Measurements from ENCODE around the gene KRT15. TPM values are rescaled to one million over a fixed set of nuclear protein-coding genes. Genes with fewer than 3 reads are reported as not detected.

The KRT15 gene
- total RNA-seq, 1 donor from 2014 or later, result 0.79 TPM

- Histone ChIP-seq H3K4me2 (ENCODE audit: low read length) (no peak overlapping the region), H3K9me3 (ENCODE audit: insufficient read depth, low read depth, low read length) (no peaks in the 10 kb centered on the region), H3K27ac (ENCODE audit: low read depth, low read length) (no peak overlapping the region), H4K20me1 (ENCODE audit: insufficient read depth, low read length) (no peaks in the 10 kb centered on the region), H3K27me3 (ENCODE audit: insufficient read depth, low read length) (no peaks in the 10 kb centered on the region), H2AFZ (ENCODE audit: low read depth, low read length) (no peak overlapping the region), H3K4me1 (ENCODE audit: insufficient read depth, low read length) (peaks cover 11% of the 10 kb centered on the region), H3K79me2 (ENCODE audit: insufficient read depth, low read length) (no peaks in the 10 kb centered on the region), H3K9ac (ENCODE audit: low read length) (no peak overlapping the region), H3K36me3 (ENCODE audit: insufficient read depth, low read length) (no peaks in the 10 kb centered on the region), H3K4me3 (ENCODE audit: insufficient read depth, low read depth, low read length) (no peak overlapping the region)
- H3K4me3 Mint-ChIP-seq (ENCODE audit: unreplicated experiment), result no peak overlapping the region
- FAIRE-seq (no peak), DNase-seq (ENCODE audit: low read depth) (no peak)
- H3K4me1 Mint-ChIP-seq (ENCODE audit: low read depth, unreplicated experiment), result peaks cover 20% of the 10 kb centered on the region
- H3K27me3 Mint-ChIP-seq (ENCODE audit: low read depth, unreplicated experiment), result peaks cover 14% of the 10 kb centered on the region
- no peak for TF ChIP-seq EZH2 (IDR thresholded peaks at IDR 0.05; ENCODE audit: insufficient read depth, low read length)
- no peak for TF ChIP-seq CTCF (IDR thresholded peaks at IDR 0.05; ENCODE audit: insufficient read depth, low read depth, low read length)
- H3K9me3 Mint-ChIP-seq (ENCODE audit: unreplicated experiment), result no peaks in the 10 kb centered on the region
- peak overlapping the region; percentile 69 for H3K27ac Mint-ChIP-seq (ENCODE audit: unreplicated experiment)
- peaks cover 2% of the 10 kb centered on the region for H3K36me3 Mint-ChIP-seq (ENCODE audit: low read depth, unreplicated experiment)
Observed at GRCh38 chr17:41537614-41537954, 18.9 kb upstream of the KRT15 start.

DNA sequence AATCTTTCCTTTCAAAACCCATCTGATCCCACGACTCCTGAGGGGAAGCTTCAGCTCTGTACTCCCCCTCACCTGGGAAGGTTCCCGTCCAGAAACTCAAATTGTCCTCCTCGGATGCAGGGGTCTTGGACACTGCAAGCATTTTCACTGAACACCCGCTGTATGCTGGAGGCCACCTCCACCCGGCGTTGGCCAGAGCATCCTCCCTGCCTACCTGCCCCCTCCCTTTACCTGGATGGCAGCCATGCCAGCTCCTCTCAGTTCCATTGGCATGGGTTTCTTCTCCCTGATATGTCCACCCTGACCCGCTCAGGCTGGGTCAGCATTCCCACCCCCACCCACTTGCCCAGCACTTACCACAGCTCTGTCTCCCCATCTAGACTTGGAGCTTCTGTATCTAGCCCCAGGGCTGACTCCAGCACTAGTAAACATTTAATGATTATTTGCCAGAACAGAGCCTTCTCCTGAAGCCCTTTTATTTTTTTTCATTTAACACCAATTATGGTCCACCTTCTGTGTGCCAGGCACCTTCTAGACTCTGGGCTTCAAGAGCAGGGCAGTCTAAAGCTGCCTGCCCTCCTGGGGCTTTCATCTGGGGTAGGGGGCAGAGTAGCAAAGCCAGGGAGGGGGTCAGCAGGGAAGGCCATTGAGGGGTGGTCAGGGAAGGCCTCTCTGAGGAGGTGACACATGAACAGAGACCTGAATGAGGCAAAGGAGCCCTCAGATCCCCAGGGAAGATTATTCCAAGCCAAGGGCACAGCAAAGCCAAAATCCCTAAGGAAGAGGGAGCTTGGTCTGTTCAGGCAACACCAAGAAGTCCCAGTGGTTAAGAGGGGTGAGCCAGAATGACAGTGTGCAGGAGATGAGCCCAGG is 18.3 kb upstream of the KRT15 start:
- Mint-ChIP-seq H3K27me3 (ENCODE audit: low read depth, unreplicated experiment) (peaks cover 14% of the 10 kb centered on the region), H3K36me3 (ENCODE audit: low read depth, unreplicated experiment) (peaks cover 2% of the 10 kb centered on the region), H3K4me1 (ENCODE audit: low read depth, unreplicated experiment) (peaks cover 20% of the 10 kb centered on the region), H3K27ac (ENCODE audit: unreplicated experiment) (peak overlapping the region; percentile 58), H3K9me3 (ENCODE audit: unreplicated experiment) (no peaks in the 10 kb centered on the region), H3K4me3 (ENCODE audit: unreplicated experiment) (no peak overlapping the region)
- H3K4me1 ChIP-seq (ENCODE audit: insufficient read depth, low read length), result peaks cover 11% of the 10 kb centered on the region
- no peak for FAIRE-seq
- no peak overlapping the region for H3K4me2 ChIP-seq (ENCODE audit: low read length)
- H3K27me3 ChIP-seq (ENCODE audit: insufficient read depth, low read length), result no peaks in the 10 kb centered on the region
- H3K36me3 ChIP-seq (ENCODE audit: insufficient read depth, low read length), result no peaks in the 10 kb centered on the region
- no peaks in the 10 kb centered on the region for H4K20me1 ChIP-seq (ENCODE audit: insufficient read depth, low read length)
- no peak overlapping the region for H2AFZ ChIP-seq (ENCODE audit: low read depth, low read length)
- no peaks in the 10 kb centered on the region for H3K9me3 ChIP-seq (ENCODE audit: insufficient read depth, low read depth, low read length)
- DNase-seq (ENCODE audit: low read depth), result no peak
- H3K79me2 ChIP-seq (ENCODE audit: insufficient read depth, low read length), result no peaks in the 10 kb centered on the region
- no peak for TF ChIP-seq EZH2 (IDR thresholded peaks at IDR 0.05; ENCODE audit: insufficient read depth, low read length)
- no peak overlapping the region for H3K27ac ChIP-seq (ENCODE audit: low read depth, low read length)
- no peak overlapping the region for H3K9ac ChIP-seq (ENCODE audit: low read length)
- no peak overlapping the region for H3K4me3 ChIP-seq (ENCODE audit: insufficient read depth, low read depth, low read length)

- Histone ChIP-seq H3K4me1 (ENCODE audit: insufficient read depth, low read length) (peaks cover 13% of the 10 kb centered on the region), H3K4me3 (ENCODE audit: insufficient read depth, low read depth, low read length) (no peak overlapping the region), H3K9me3 (ENCODE audit: insufficient read depth, low read depth, low read length) (no peaks in the 10 kb centered on the region), H3K79me2 (ENCODE audit: insufficient read depth, low read length) (no peaks in the 10 kb centered on the region), H3K27ac (ENCODE audit: low read depth, low read length) (no peak overlapping the region), H3K4me2 (ENCODE audit: low read length) (no peak overlapping the region), H4K20me1 (ENCODE audit: insufficient read depth, low read length) (no peaks in the 10 kb centered on the region), H2AFZ (ENCODE audit: low read depth, low read length) (no peak overlapping the region), H3K36me3 (ENCODE audit: insufficient read depth, low read length) (no peaks in the 10 kb centered on the region), H3K27me3 (ENCODE audit: insufficient read depth, low read length) (no peaks in the 10 kb centered on the region), H3K9ac (ENCODE audit: low read length) (no peak overlapping the region)
- no peak for FAIRE-seq
- DNase-seq (ENCODE audit: low read depth), result no peak
- no peak overlapping the region for H3K27ac Mint-ChIP-seq (ENCODE audit: unreplicated experiment)
- no peak for TF ChIP-seq EZH2 (IDR thresholded peaks at IDR 0.05; ENCODE audit: insufficient read depth, low read length)
- TF ChIP-seq CTCF (IDR thresholded peaks at IDR 0.05; ENCODE audit: insufficient read depth, low read depth, low read length), result no peak
- H3K4me1 Mint-ChIP-seq (ENCODE audit: low read depth, unreplicated experiment), result peaks cover 19% of the 10 kb centered on the region
- H3K36me3 Mint-ChIP-seq (ENCODE audit: low read depth, unreplicated experiment), result peaks cover 2% of the 10 kb centered on the region
- H3K4me3 Mint-ChIP-seq (ENCODE audit: unreplicated experiment), result no peak overlapping the region
- H3K9me3 Mint-ChIP-seq (ENCODE audit: unreplicated experiment), result no peaks in the 10 kb centered on the region
- H3K27me3 Mint-ChIP-seq (ENCODE audit: low read depth, unreplicated experiment), result peaks cover 14% of the 10 kb centered on the region
Observed at GRCh38 chr17:41535764-41536481, 17.2 kb upstream of the KRT15 start.

Data from astrocyte (in vitro differentiated cells and primary cell).